H1 (cell line): ENCODE measurements around the gene HIVEP3. TPM values are rescaled to one million over a fixed set of nuclear protein-coding genes. Genes with fewer than 3 reads are reported as not detected.

Experiments used
- BCL11A ChIP-seq, 2 experiments: IDR thresholded peaks; one replicate each; pipeline ENCODE4 v1.6.1; 2011; ENCODE audit warnings: low read depth in 2 of 2, low read length in 2 of 2, mild to moderate bottlenecking in 2 of 2
- CBX5 ChIP-seq: fragments of 300-800, 300-1000 bp; sonication (generic); IDR thresholded peaks from 2 replicates; pipeline ENCODE4 v1.7.1; 2016; ENCODE audit warnings: antibody characterized with exemption, low read length, low read depth
- EP300 ChIP-seq, 2 experiments: IDR thresholded peaks; 1 replicate in 1 of 2; 2 replicates in 1 of 2; pipeline ENCODE4 v1.6.1; 2011 to 2012; ENCODE audit warnings: low read depth in 2 of 2, low read length in 2 of 2, mild to moderate bottlenecking in 2 of 2, borderline replicate concordance in 1 of 2, inconsistent platforms in 1 of 2, moderate library complexity in 1 of 2
- FOSL1 ChIP-seq: IDR thresholded peaks from 2 replicates; pipeline ENCODE4 v1.6.1; 2011; ENCODE audit warnings: mild to moderate bottlenecking, low read depth, low read length, moderate library complexity; ENCODE audit not compliant: insufficient read depth
- SP4 ChIP-seq: IDR thresholded peaks from 2 replicates; pipeline ENCODE4 v1.6.1; 2012; ENCODE audit warnings: low read length, inconsistent platforms
- ZNF274 ChIP-seq: IDR thresholded peaks from 2 replicates; pipeline ENCODE4 v1.7.0; 2012; ENCODE audit warnings: low read length, borderline replicate concordance; ENCODE audit errors: extremely low read depth
- polyA plus RNA-seq, 7 experiments: library from polyadenylated mRNA; depleted of rRNA in 3 of 7; stranded (reverse) in 5 of 7; unstranded in 2 of 7; fragments of >200 nt in 5 of 7; fragments of 200-250 nt in 2 of 7; gene quantifications; 1 replicate in 5 of 7; 2 replicates in 1 of 7; 4 replicates in 1 of 7; pipeline versions ENCODE4 v1.2.1 to v1.2.3, GENCODE V29; 2011 to 2013; ENCODE audit warnings: missing spikeins in 2 of 7, mixed read lengths in 2 of 7
- total RNA-seq: library from RNA; stranded (reverse); fragmentation: NEBNext Ultra II Directional; extraction: Animal tissue kit (Norgen Biotek cat#: 25700); gene quantifications from 2 replicates; pipeline ENCODE4 v1.2.1, GENCODE V29; 2021
- TF ChIP-seq, protein P1 (sequence below): fragments of 300-600 bp; sonication (generic); IDR thresholded peaks from 2 replicates; pipeline ENCODE4 v1.7.1; 2012; ENCODE audit warnings: low read length, moderate library complexity, mild to moderate bottlenecking, inconsistent platforms; ENCODE audit not compliant: insufficient replicate concordance

Gene HIVEP3
- total and polyA plus RNA-seq, 2 of the 8 experiments (the other 6 are each of a cell fraction or from before 2014, with no cell fraction given) = 0.24 to 0.69 TPM

DNA sequence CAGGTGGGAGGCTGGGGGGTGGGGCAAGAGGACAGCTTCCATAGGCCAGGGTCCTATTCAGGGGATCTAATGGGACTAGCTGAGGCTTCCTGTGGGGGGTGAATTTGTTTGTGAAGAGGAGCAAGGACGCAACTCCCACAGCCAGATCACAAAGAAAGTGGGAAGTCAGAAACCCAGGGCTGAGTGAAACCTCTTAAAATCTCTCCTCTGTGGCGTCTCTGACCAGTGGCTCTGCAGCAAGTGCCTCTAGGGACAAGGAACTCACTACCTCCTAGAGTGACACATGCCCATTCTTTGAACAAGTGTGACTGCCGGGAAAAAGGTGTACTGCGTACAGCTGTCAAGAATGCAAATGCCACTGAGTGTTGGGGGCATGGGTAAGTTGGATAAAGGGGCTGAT, 187.9 kb downstream of the HIVEP3 start (continued):
- TF ChIP-seq, protein P1, sequence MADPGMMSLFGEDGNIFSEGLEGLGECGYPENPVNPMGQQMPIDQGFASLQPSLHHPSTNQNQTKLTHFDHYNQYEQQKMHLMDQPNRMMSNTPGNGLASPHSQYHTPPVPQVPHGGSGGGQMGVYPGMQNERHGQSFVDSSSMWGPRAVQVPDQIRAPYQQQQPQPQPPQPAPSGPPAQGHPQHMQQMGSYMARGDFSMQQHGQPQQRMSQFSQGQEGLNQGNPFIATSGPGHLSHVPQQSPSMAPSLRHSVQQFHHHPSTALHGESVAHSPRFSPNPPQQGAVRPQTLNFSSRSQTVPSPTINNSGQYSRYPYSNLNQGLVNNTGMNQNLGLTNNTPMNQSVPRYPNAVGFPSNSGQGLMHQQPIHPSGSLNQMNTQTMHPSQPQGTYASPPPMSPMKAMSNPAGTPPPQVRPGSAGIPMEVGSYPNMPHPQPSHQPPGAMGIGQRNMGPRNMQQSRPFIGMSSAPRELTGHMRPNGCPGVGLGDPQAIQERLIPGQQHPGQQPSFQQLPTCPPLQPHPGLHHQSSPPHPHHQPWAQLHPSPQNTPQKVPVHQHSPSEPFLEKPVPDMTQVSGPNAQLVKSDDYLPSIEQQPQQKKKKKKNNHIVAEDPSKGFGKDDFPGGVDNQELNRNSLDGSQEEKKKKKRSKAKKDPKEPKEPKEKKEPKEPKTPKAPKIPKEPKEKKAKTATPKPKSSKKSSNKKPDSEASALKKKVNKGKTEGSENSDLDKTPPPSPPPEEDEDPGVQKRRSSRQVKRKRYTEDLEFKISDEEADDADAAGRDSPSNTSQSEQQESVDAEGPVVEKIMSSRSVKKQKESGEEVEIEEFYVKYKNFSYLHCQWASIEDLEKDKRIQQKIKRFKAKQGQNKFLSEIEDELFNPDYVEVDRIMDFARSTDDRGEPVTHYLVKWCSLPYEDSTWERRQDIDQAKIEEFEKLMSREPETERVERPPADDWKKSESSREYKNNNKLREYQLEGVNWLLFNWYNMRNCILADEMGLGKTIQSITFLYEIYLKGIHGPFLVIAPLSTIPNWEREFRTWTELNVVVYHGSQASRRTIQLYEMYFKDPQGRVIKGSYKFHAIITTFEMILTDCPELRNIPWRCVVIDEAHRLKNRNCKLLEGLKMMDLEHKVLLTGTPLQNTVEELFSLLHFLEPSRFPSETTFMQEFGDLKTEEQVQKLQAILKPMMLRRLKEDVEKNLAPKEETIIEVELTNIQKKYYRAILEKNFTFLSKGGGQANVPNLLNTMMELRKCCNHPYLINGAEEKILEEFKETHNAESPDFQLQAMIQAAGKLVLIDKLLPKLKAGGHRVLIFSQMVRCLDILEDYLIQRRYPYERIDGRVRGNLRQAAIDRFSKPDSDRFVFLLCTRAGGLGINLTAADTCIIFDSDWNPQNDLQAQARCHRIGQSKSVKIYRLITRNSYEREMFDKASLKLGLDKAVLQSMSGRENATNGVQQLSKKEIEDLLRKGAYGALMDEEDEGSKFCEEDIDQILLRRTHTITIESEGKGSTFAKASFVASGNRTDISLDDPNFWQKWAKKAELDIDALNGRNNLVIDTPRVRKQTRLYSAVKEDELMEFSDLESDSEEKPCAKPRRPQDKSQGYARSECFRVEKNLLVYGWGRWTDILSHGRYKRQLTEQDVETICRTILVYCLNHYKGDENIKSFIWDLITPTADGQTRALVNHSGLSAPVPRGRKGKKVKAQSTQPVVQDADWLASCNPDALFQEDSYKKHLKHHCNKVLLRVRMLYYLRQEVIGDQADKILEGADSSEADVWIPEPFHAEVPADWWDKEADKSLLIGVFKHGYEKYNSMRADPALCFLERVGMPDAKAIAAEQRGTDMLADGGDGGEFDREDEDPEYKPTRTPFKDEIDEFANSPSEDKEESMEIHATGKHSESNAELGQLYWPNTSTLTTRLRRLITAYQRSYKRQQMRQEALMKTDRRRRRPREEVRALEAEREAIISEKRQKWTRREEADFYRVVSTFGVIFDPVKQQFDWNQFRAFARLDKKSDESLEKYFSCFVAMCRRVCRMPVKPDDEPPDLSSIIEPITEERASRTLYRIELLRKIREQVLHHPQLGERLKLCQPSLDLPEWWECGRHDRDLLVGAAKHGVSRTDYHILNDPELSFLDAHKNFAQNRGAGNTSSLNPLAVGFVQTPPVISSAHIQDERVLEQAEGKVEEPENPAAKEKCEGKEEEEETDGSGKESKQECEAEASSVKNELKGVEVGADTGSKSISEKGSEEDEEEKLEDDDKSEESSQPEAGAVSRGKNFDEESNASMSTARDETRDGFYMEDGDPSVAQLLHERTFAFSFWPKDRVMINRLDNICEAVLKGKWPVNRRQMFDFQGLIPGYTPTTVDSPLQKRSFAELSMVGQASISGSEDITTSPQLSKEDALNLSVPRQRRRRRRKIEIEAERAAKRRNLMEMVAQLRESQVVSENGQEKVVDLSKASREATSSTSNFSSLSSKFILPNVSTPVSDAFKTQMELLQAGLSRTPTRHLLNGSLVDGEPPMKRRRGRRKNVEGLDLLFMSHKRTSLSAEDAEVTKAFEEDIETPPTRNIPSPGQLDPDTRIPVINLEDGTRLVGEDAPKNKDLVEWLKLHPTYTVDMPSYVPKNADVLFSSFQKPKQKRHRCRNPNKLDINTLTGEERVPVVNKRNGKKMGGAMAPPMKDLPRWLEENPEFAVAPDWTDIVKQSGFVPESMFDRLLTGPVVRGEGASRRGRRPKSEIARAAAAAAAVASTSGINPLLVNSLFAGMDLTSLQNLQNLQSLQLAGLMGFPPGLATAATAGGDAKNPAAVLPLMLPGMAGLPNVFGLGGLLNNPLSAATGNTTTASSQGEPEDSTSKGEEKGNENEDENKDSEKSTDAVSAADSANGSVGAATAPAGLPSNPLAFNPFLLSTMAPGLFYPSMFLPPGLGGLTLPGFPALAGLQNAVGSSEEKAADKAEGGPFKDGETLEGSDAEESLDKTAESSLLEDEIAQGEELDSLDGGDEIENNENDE = no peak
- TF ChIP-seq EP300 (IDR thresholded peaks at IDR 0.05; ENCODE audit: borderline replicate concordance in 1 of 2, low read depth in 2 of 2, low read length in 2 of 2) = no peak
- TF ChIP-seq BCL11A (IDR thresholded peaks at IDR 0.05; ENCODE audit: low read depth in 2 of 2, low read length in 2 of 2) = no peak
- no peak for TF ChIP-seq ZNF274
- no peak for TF ChIP-seq SP4
- no peak for TF ChIP-seq CBX5
- TF ChIP-seq FOSL1 = no peak
